B cell (primary cell): Measurements from ENCODE around the gene PSMA3. TPM values are rescaled to one million over a fixed set of nuclear protein-coding genes. Genes with fewer than 3 reads are reported as not detected.

Experiments used
- ATAC-seq: fragments of 200-7000 bp; cut with Tn5 transposase; one replicate; pipeline ENCODE4 v1.10.0; 2021; ENCODE audit warnings: low read depth, mild to moderate bottlenecking, moderate number of reproducible peaks, moderate library complexity
- CTCF ChIA-PET: fragments of 350-600 bp; sonication (Branson Sonifier 250); formaldehyde crosslinking; loops from one replicate; lab custom pipeline; 2021; ENCODE audit warnings: antibody characterized with exemption, inconsistent platforms; lab: Charles Lee
- POLR2A ChIA-PET: fragments of 350-600 bp; sonication (Branson Sonifier 250); formaldehyde crosslinking; loops from one replicate; lab custom pipeline; 2021; ENCODE audit warnings: antibody characterized with exemption; lab: Charles Lee
- DNase-seq: peaks from one replicate; pipeline ENCODE4 v3.0.0; 2013
- H2AFZ ChIP-seq: 2 replicates; pipeline ENCODE4 v1.6.1; 2012; ENCODE audit warnings: mild to moderate bottlenecking, low read depth, low read length; ENCODE audit not compliant: insufficient read depth, poor library complexity, severe bottlenecking
- H3K27ac ChIP-seq, 2 donors: 1 replicate in 1 of 2; 2 replicates in 1 of 2; pipeline ENCODE4 v1.5.1; 2012 to 2013; ENCODE audit warnings: low read length in 2 of 2, mild to moderate bottlenecking in 2 of 2, moderate library complexity in 1 of 2
- H3K27me3 ChIP-seq, 4 experiments: fragments of 200-600 bp in 1 of 4; sonication (generic) in 1 of 4; replicated peaks in 1 of 4; 1 replicate in 2 of 4; 2 replicates in 2 of 4; pipeline versions ENCODE4 v1.6.1 to v1.7.0; 2013 to 2016; ENCODE audit warnings: low read length in 3 of 4, mild to moderate bottlenecking in 2 of 4, mixed read lengths in 1 of 4, moderate library complexity in 1 of 4; ENCODE audit not compliant: insufficient read depth in 4 of 4, control insufficient read depth in 3 of 4; ENCODE audit errors: control extremely low read depth in 1 of 4
- H3K36me3 ChIP-seq, 2 experiments: replicated peaks in 1 of 2; 1 replicate in 1 of 2; 2 replicates in 1 of 2; pipeline versions ENCODE4 v1.6.1 to v1.7.1; 2013; ENCODE audit warnings: low read length in 1 of 2; ENCODE audit not compliant: insufficient read depth in 2 of 2, control insufficient read depth in 1 of 2; ENCODE audit errors: control extremely low read depth in 1 of 2, extremely low read depth in 1 of 2
- H3K4me1 ChIP-seq, 2 donors: fragments of 200-600 bp in 1 of 2; sonication (generic) in 1 of 2; 1 replicate in 1 of 2; 2 replicates in 1 of 2; pipeline versions ENCODE4 v1.5.1 to v1.6.1; 2013 to 2017; ENCODE audit warnings: low read length in 2 of 2; ENCODE audit not compliant: control insufficient read depth in 2 of 2, insufficient read depth in 2 of 2
- H3K4me2 ChIP-seq: replicated peaks from 2 replicates; pipeline ENCODE3; 2012; ENCODE audit warnings: mild to moderate bottlenecking, low read depth, low read length; ENCODE audit not compliant: poor library complexity, severe bottlenecking
- H3K4me3 ChIP-seq, 5 experiments: fragments of 200-600 bp in 1 of 5; sonication (generic) in 1 of 5; 1 replicate in 3 of 5; 2 replicates in 2 of 5; pipeline versions ENCODE4 v1.5.1 to v1.7.0; 2011 to 2016; ENCODE audit warnings: low read length in 4 of 5, mild to moderate bottlenecking in 4 of 5, low read depth in 2 of 5, control low read depth in 1 of 5, moderate library complexity in 1 of 5; ENCODE audit not compliant: insufficient read depth in 1 of 5; ENCODE audit errors: control extremely low read depth in 1 of 5, extremely low read depth in 1 of 5
- H3K79me2 ChIP-seq: fragments of 200-600 bp; sonication (generic); one replicate; pipeline ENCODE4 v1.6.0; 2016; ENCODE audit warnings: low read length; ENCODE audit not compliant: control insufficient read depth, insufficient read depth
- H3K9ac ChIP-seq: fragments of 200-600 bp; sonication (generic); 2 replicates; pipeline ENCODE4 v1.6.1; 2017; ENCODE audit warnings: mild to moderate bottlenecking, low read length, moderate library complexity
- H3K9me3 ChIP-seq, 3 donors: one replicate each; pipeline versions ENCODE4 v1.6.1 to v1.7.1; 2013; ENCODE audit warnings: low read length in 2 of 3; ENCODE audit not compliant: control insufficient read depth in 2 of 3, insufficient read depth in 1 of 3; ENCODE audit errors: control extremely low read depth in 1 of 3
- H4K20me1 ChIP-seq: 2 replicates; pipeline ENCODE4 v1.6.0; 2012; ENCODE audit warnings: mild to moderate bottlenecking, low read length; ENCODE audit not compliant: insufficient read depth, control insufficient read depth, poor library complexity, severe bottlenecking
- H3K27ac Mint-ChIP-seq: one replicate; pipeline ENCODE4 v1.8.0; 2021; ENCODE audit warnings: mixed read lengths
- H3K27me3 Mint-ChIP-seq: one replicate; pipeline ENCODE4 v1.8.0; 2021; ENCODE audit warnings: mixed read lengths
- H3K4me1 Mint-ChIP-seq: one replicate; pipeline ENCODE4 v1.8.0; 2021; ENCODE audit warnings: mixed read lengths
- H3K4me3 Mint-ChIP-seq: one replicate; pipeline ENCODE4 v1.8.0; 2021; ENCODE audit warnings: mixed read lengths
- H3K9me3 Mint-ChIP-seq: one replicate; pipeline ENCODE4 v1.8.0; 2022; ENCODE audit warnings: mixed read lengths; ENCODE audit not compliant: insufficient read depth
- CTCF ChIP-seq: fragments of 200-600 bp; IDR thresholded peaks from one replicate; pipeline ENCODE4 v1.8.0; 2022; ENCODE audit warnings: antibody characterized with exemption, mild to moderate bottlenecking
- EZH2 ChIP-seq: IDR thresholded peaks from 2 replicates; pipeline ENCODE4 v1.6.1; 2012; ENCODE audit warnings: borderline replicate concordance, low read depth, mild to moderate bottlenecking, moderate library complexity, low read length; ENCODE audit not compliant: insufficient read depth, poor library complexity, severe bottlenecking
- WGBS: methylation state at CpG from one replicate; pipeline ENCODE4 v1.1.5; 2013; ENCODE audit warnings: missing lambda C conversion rate; ENCODE audit not compliant: insufficient coverage; 5-methylcytosine and 5-hydroxymethylcytosine counted together
- intact Hi-C: fragments of 100-400 bp; cut with micrococcal nuclease; formaldehyde crosslinking; loops from one replicate; pipeline ENCODE4 v1.10.0; 2022
- polyA plus RNA-seq: library from polyadenylated mRNA; depleted of rRNA; stranded (reverse); fragments of >200 nt; gene quantifications from 2 replicates; pipeline ENCODE4 v1.2.3, GENCODE V29; 2012
- total RNA-seq, 2 donors: library from RNA; stranded (reverse); fragments of 120-200 nt in 1 of 2; gene quantifications; 1 replicate in 1 of 2; 2 replicates in 1 of 2; pipeline versions ENCODE4 v1.2.3 to v1.2.4, GENCODE V29; 2013 to 2022

PSMA3 gene
- total and polyA plus RNA-seq, 2 donors (not counting 1 experiment from before 2014, with no cell fraction given): 57.3 to 99.2 TPM

- H3K9me3 Mint-ChIP-seq: no peaks in the 10 kb centered on the region
- Histone ChIP-seq H3K4me1 (peaks cover 3 to 11% of the 10 kb centered on the region in 2 donors), H3K27ac (peak overlapping the region; percentile 51 to 88), H3K79me2 (no peaks in the 10 kb centered on the region), H3K9me3 (no peaks in the 10 kb centered on the region), H4K20me1 (no peaks in the 10 kb centered on the region), H3K4me3 (peak overlapping the region; percentile 56 to 99 (median 92)), H3K9ac (peak overlapping the region; percentile 90), H3K4me2 (peak overlapping the region; percentile 95), H3K27me3 (no peaks in the 10 kb centered on the region), H2AFZ (peak overlapping the region; percentile 86), H3K36me3 (no peaks in the 10 kb centered on the region)
- intact Hi-C loops: loop anchor here (1.0 kb wide), 3 partner anchors 39 to 189 kb away; partner anchors contain the start of genes KIAA0586, TIMM9 and TOMM20L
- H3K27me3 Mint-ChIP-seq: no peaks in the 10 kb centered on the region
- ChIA-PET POLR2A (no interaction called here), CTCF (no interaction called here)
- DNase-seq: peak; percentile 51
- peaks cover 17% of the 10 kb centered on the region for H3K4me1 Mint-ChIP-seq
- WGBS: 55% methylated on average over 11 of the region's 16 CpGs
- no peak overlapping the region for H3K27ac Mint-ChIP-seq
- no peak overlapping the region for H3K4me3 Mint-ChIP-seq
- peak; percentile 25 for ATAC-seq
- TF ChIP-seq EZH2 (no peak), CTCF (no peak)
Measured at GRCh38 chr14:58238252-58239243, 6.1 kb upstream of the PSMA3 start.
